GM19099 (cell line): ENCODE measurements around the gene CPN1.

ENCODE experiments used
- POLR2A ChIP-seq: IDR thresholded peaks from 3 replicates; pipeline ENCODE4 v1.6.1; 2011; ENCODE audit warnings: low read depth; ENCODE audit not compliant: insufficient read length; ENCODE audit errors: extremely low read depth

CPN1 gene

GRCh38 chr10:100009283-100009792 lies 72.3 kb downstream of the CPN1 start:
- TF ChIP-seq POLR2A, result no peak

GRCh38 chr10:100008708-100009282 lies 72.9 kb downstream of the CPN1 start:
- no peak for TF ChIP-seq POLR2A

GRCh38 chr10:100008142-100008522 lies 73.5 kb downstream of the CPN1 start:
- TF ChIP-seq POLR2A, result no peak

- TF ChIP-seq POLR2A, result no peak
Observed at GRCh38 chr10:100007231-100008141, 74.2 kb downstream of the CPN1 start.

- no peak for TF ChIP-seq POLR2A
Observed at GRCh38 chr10:100006243-100006886, 75.3 kb downstream of the CPN1 start.

GRCh38 chr10:100004805-100005510 lies 76.7 kb downstream of the CPN1 start:
- TF ChIP-seq POLR2A, result no peak

GRCh38 chr10:100000109-100000644 lies 81.5 kb downstream of the CPN1 start:
- TF ChIP-seq POLR2A, result no peak

GRCh38 chr10:99999319-100000108 lies 82.2 kb downstream of the CPN1 start:
- no peak for TF ChIP-seq POLR2A

GRCh38 chr10:99998889-99999288 lies 82.8 kb downstream of the CPN1 start:
- no peak for TF ChIP-seq POLR2A

GRCh38 chr10:99996671-99997648 lies 84.7 kb downstream of the CPN1 start:
- no peak for TF ChIP-seq POLR2A

- TF ChIP-seq POLR2A, result no peak
Observed at GRCh38 chr10:99995713-99996112, 86.0 kb downstream of the CPN1 start.

- TF ChIP-seq POLR2A, result no peak
Observed at GRCh38 chr10:99995269-99995668, 86.4 kb downstream of the CPN1 start.

- TF ChIP-seq POLR2A, result no peak
Observed at GRCh38 chr10:99994801-99995200, 86.9 kb downstream of the CPN1 start.
